Measurements from ENCODE around the gene PRMT3.

DNA sequence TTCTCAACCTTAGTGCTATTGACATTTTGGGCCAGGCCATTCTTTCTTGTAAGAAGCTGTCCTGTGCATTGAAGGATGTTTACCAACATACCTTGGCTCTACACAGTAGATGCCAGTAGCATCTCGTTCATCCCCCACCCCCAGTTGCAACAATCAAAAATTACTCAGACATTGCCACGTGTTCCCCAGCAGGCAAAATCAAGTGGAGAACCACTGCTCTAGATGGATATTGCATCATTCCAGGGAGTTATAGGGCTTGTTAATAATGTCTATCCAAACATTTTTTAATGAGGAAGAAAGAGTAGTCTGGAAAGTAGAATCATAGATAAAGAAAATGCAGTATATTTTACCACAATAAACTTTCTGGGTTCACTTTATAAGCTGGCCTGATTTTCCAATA lies 64.1 kb downstream of the PRMT3 start:
- TF ChIP-seq, protein P1, sequence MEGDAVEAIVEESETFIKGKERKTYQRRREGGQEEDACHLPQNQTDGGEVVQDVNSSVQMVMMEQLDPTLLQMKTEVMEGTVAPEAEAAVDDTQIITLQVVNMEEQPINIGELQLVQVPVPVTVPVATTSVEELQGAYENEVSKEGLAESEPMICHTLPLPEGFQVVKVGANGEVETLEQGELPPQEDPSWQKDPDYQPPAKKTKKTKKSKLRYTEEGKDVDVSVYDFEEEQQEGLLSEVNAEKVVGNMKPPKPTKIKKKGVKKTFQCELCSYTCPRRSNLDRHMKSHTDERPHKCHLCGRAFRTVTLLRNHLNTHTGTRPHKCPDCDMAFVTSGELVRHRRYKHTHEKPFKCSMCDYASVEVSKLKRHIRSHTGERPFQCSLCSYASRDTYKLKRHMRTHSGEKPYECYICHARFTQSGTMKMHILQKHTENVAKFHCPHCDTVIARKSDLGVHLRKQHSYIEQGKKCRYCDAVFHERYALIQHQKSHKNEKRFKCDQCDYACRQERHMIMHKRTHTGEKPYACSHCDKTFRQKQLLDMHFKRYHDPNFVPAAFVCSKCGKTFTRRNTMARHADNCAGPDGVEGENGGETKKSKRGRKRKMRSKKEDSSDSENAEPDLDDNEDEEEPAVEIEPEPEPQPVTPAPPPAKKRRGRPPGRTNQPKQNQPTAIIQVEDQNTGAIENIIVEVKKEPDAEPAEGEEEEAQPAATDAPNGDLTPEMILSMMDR (IDR thresholded peaks at IDR 0.05), result no peak
- TF ChIP-seq POLR2A (IDR thresholded peaks at IDR 0.05), result no peak

Data from adrenal gland (tissue), 5 donors.